ACC112 (cell line): ENCODE results near the gene GPR4.
"Not testable (repeated sequence)": the region's sequence is repeated elsewhere in the genome, so short reads cannot be mapped to it uniquely, and the experiment has no call there.

Source experiments
- H2AFZ ChIP-seq: fragments of 200-600 bp; sonication (generic); one replicate; pipeline ENCODE4 v1.6.0; 2017; ENCODE audit warnings: antibody characterized with exemption, low read length; ENCODE audit not compliant: unreplicated experiment
- H3K27ac ChIP-seq: fragments of 200-600 bp; sonication (generic); 2 replicates; pipeline ENCODE4 v1.5.1; 2014; ENCODE audit warnings: low read depth, mild to moderate bottlenecking, antibody characterized with exemption, low read length, moderate library complexity
- H3K27me3 ChIP-seq: fragments of 200-600 bp; sonication (generic); 2 replicates; pipeline ENCODE4 v1.6.1; 2014; ENCODE audit warnings: mild to moderate bottlenecking, antibody characterized with exemption, low read length, moderate library complexity, mixed read lengths; ENCODE audit not compliant: insufficient read depth
- H3K36me3 ChIP-seq: fragments of 200-600 bp; sonication (generic); 2 replicates; pipeline ENCODE4 v1.6.1; 2016; ENCODE audit warnings: mild to moderate bottlenecking, antibody characterized with exemption, low read length, moderate library complexity, mixed read lengths; ENCODE audit not compliant: insufficient read depth
- H3K4me1 ChIP-seq: fragments of 200-600 bp; sonication (generic); one replicate; pipeline ENCODE4 v1.6.1; 2016; ENCODE audit warnings: low read length, mixed read lengths; ENCODE audit not compliant: insufficient read depth, unreplicated experiment, control insufficient read depth
- H3K4me3 ChIP-seq: fragments of 200-600 bp; sonication (generic); 2 replicates; pipeline ENCODE4 v1.5.1; 2014; ENCODE audit warnings: mild to moderate bottlenecking, low read depth, low read length
- H3K79me2 ChIP-seq: fragments of 200-600 bp; sonication (generic); one replicate; pipeline ENCODE4 v1.6.0; 2016; ENCODE audit warnings: low read length; ENCODE audit not compliant: control insufficient read depth, unreplicated experiment, insufficient read depth

GPR4 gene

GRCh38 chr19:45621389-45621788, 19.4 kb upstream of the GPR4 start:
- Histone ChIP-seq H3K79me2 (no peaks in the 10 kb centered on the region), H2AFZ (no peak overlapping the region), H3K36me3 (no peaks in the 10 kb centered on the region; the same call in 1 of the 2 replicates), H3K27ac (no peak overlapping the region), H3K27me3 (no peaks in the 10 kb centered on the region), H3K4me3 (no peak overlapping the region), H3K4me1 (no peaks in the 10 kb centered on the region)

- H3K36me3 ChIP-seq = peaks cover 2% of the 10 kb centered on the region
- H3K27ac ChIP-seq = no peak overlapping the region
Observed at GRCh38 chr19:45616704-45617017, 14.6 kb upstream of the GPR4 start.

DNA sequence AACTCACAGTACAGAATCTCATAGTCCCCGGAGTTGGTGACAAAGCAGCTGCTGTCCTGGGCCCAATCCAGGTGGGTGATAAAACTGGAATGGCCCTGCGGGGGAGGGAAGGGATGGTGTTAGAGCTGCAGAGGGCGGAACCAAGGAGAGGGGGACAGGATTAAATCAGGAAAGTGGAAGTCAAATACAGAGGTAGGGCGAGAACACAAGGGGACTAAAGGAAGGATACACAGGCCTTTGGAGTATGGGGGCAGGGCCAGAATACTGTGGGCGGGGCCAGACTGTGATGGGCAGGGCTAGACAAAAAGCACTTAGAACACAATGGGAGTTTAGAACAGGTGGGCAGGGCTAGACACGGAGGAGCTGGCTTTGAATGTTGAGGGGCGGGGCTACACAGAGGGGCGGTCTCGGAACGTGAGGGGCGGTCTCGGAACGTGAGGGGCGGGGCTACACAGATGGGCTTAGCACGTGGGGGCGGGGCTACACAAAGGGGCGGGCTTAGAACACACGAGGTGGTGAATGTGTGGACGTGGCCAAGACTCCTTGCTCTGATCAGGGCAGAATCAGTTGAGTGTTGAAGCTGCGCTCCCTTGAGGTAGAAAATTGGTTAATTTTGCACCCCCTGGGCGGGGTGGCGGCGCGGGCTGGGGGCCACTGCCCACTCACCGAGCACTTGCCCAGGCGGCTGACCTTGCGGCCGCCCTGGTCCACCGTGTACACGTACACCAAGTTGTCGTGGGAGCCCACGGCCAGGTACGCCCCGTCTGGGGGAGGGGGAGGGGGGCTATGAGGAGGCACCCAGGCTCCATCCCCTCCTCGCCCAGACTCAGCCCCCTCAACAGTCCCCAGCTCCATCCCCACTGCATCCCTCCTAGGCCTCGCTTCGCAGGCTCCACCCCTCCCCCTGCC, 14.0 kb upstream of the GPR4 start:
- Histone ChIP-seq H3K4me1 (peaks cover 11% of the 10 kb centered on the region), H3K79me2 (no peaks in the 10 kb centered on the region), H3K36me3 (peaks cover 2% of the 10 kb centered on the region), H3K27me3 (no peaks in the 10 kb centered on the region), H2AFZ (no peak overlapping the region), H3K27ac (no peak overlapping the region), H3K4me3 (no peak overlapping the region)

More at GRCh38 chr19:45616704-45617017, 14.6 kb upstream of the GPR4 start:
- Histone ChIP-seq H3K4me3 (no peak overlapping the region), H3K27me3 (no peaks in the 10 kb centered on the region), H2AFZ (no peak overlapping the region), H3K4me1 (peaks cover 11% of the 10 kb centered on the region), H3K79me2 (no peaks in the 10 kb centered on the region)

GRCh38 chr19:45615056-45615455, 13.0 kb upstream of the GPR4 start:
- not testable (repeated sequence) for H3K36me3 ChIP-seq, H3K4me3 ChIP-seq

DNA sequence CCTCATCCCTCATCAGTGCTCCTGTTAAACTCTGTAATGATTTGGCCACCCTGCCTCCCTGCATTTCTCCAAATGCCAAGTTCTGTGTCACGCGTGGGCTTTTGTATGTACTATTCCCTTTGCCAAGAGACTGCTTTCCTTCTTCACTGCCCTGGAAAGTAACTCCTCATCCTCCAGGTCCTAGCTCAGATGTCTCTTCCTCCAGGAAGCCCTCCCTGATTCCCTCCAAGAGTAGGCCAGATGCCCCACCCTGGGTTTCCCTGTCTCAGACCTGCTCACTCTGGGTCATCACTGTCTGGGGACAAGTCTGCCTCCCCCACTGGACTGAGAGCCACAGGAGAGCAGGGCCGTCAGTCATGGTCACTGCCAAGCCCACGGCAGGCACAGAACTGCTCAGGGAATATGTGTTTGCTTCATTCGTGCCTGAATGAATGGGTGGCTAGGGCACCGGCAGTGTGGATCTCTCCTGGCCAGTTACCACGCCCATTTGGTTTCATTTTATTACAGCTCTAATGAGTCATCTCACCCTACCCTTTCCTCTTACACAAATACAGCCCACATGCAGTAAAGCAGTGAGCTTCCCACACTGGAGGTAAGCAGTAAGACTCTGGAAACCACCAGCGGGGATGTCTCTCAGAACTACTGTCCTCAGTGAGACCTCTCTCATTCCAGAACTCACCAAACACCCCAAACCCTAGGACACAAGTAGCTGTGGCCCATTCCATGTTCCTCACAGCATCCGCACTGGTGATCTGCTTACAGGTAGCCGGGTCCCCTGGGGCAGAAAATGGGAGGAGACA, 12.1 kb upstream of the GPR4 start:
- Histone ChIP-seq H3K27ac (peak overlapping the region; percentile 88), H2AFZ (no peak overlapping the region), H3K36me3 (peaks cover 5% of the 10 kb centered on the region; the same call in 1 of the 2 replicates), H3K4me3 (no peak overlapping the region), H3K79me2 (no peaks in the 10 kb centered on the region), H3K27me3 (no peaks in the 10 kb centered on the region), H3K4me1 (peaks cover 11% of the 10 kb centered on the region)

More at GRCh38 chr19:45615056-45615455, 13.0 kb upstream of the GPR4 start:
- not testable (repeated sequence) for H3K79me2 ChIP-seq, H3K27ac ChIP-seq, H2AFZ ChIP-seq, H3K27me3 ChIP-seq
- H3K4me1 ChIP-seq = peaks cover 11% of the 10 kb centered on the region

- no peak overlapping the region for H2AFZ ChIP-seq
- no peaks in the 10 kb centered on the region for H3K79me2 ChIP-seq
- no peaks in the 10 kb centered on the region for H3K27me3 ChIP-seq
- peaks cover 7% of the 10 kb centered on the region for H3K4me1 ChIP-seq
- peaks cover 7% of the 10 kb centered on the region; the same call in 1 of the 2 replicates for H3K36me3 ChIP-seq
- H3K27ac ChIP-seq = no peak overlapping the region
- H3K4me3 ChIP-seq = no peak overlapping the region
Observed at GRCh38 chr19:45608948-45609347, 6.9 kb upstream of the GPR4 start.

- peaks cover 2% of the 10 kb centered on the region; the same call in 1 of the 2 replicates for H3K27me3 ChIP-seq
- H3K79me2 ChIP-seq = no peaks in the 10 kb centered on the region
- H3K4me3 ChIP-seq = peak overlapping the region; percentile 49
- H3K36me3 ChIP-seq = peaks cover 7% of the 10 kb centered on the region; the same call in 1 of the 2 replicates
- peaks cover 4% of the 10 kb centered on the region for H3K4me1 ChIP-seq
- H3K27ac ChIP-seq = no peak overlapping the region
- H2AFZ ChIP-seq = no peak overlapping the region
Observed at GRCh38 chr19:45607071-45608029, 5.3 kb upstream of the GPR4 start.

DNA sequence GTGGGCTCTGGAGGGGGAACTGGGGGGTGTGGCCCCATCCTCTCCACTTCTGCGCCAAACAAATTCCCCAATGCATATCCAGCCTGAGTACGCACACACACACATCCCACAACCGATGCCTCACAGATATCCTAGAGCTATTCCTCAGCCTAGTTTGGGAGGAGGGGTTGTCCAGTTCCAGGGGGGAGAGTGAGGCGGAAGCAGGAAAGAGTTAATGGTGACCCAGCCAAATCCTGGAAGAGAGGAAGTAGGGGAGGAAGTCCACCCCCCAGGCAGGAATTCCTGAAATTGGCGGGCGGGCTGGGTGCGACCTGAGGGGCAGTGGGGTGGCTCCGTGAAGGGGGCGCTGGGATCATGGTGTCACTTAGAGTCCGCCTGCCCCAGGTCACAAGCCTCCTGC, 897 bp downstream of the GPR4 start:
- H3K79me2 ChIP-seq = no peaks in the 10 kb centered on the region
- H3K27me3 ChIP-seq = peaks cover 21% of the 10 kb centered on the region
- peaks cover 20% of the 10 kb centered on the region for H3K4me1 ChIP-seq
- peak overlapping the region; percentile 63 for H3K4me3 ChIP-seq
- no peak overlapping the region for H2AFZ ChIP-seq
- no peaks in the 10 kb centered on the region for H3K36me3 ChIP-seq
- no peak overlapping the region for H3K27ac ChIP-seq

DNA sequence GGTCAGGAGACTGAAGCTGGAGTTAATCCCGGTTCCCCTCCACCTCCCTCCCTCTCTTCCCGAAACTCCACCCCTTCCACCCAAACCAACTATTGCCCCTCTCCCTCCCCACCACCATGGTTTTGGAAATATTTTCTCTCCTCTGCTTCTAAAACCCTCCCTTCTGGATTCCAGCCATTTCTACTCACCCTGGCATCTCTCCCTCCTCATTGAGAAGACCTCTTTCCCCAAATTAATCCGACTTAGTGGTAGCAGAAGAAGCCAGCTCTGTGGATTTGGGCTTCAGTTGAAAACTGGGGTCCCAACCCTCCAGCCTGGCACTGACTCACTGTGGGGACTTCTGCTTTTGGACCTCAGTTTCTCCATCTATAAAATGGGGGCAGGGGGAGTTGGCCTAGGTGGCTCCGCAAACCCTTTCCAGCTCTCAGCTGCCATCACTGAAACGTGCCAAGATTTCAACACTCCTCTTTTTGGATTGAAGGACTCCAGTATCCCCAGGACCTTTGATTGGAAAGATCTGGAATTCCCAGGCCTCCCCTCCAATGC, 1.6 kb downstream of the GPR4 start:
- Histone ChIP-seq H3K27me3 (peaks cover 21% of the 10 kb centered on the region), H3K36me3 (no peaks in the 10 kb centered on the region), H3K4me3 (no peak overlapping the region)

DNA sequence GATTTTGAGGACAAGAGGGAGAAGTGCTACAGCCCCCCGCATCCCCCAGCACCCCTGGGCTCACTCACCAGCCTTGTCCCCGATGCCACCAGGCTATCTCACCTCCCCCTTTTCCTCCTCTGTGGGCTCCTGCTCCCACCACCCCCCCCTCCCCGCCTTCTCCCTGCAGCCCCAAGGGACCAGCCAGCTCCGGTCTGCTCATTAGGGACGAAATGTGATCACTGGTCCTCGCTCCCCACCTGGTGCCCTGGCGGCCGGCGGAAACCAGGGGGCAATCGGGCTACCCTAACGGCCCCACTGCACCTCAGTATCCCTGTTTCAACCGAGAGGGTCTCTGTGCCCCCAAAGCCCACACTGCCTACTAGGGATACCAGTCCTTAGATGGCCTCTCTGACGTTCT, 2.7 kb downstream of the GPR4 start:
- peaks cover 21% of the 10 kb centered on the region for H3K27me3 ChIP-seq
- H3K79me2 ChIP-seq = no peaks in the 10 kb centered on the region
- H2AFZ ChIP-seq = no peak overlapping the region
- H3K4me1 ChIP-seq = peaks cover 20% of the 10 kb centered on the region
- no peaks in the 10 kb centered on the region for H3K36me3 ChIP-seq
- H3K27ac ChIP-seq = no peak overlapping the region
- H3K4me3 ChIP-seq = peak overlapping the region; percentile 33; the same call in 1 of the 2 replicates

More for the DNA sequence above, 1.6 kb downstream of the GPR4 start:
- Histone ChIP-seq H2AFZ (no peak overlapping the region), H3K79me2 (no peaks in the 10 kb centered on the region), H3K4me1 (peaks cover 20% of the 10 kb centered on the region), H3K27ac (no peak overlapping the region)
